Stomach (tissue), 4 donors: ENCODE data around the gene TAF1C.

Experiments used
- EP300 ChIP-seq: sonication (generic); formaldehyde crosslinking; IDR thresholded peaks from one replicate; pipeline ENCODE4 v1.6.1; 2017; ENCODE audit warnings: antibody characterized with exemption
- POLR2A ChIP-seq, 4 donors: fragments of 450-650 bp; IDR thresholded peaks; one replicate each; pipeline ENCODE4 v1.6.1; 2016; ENCODE audit warnings: antibody characterized with exemption in 4 of 4, control low read depth in 2 of 4, mild to moderate bottlenecking in 1 of 4, moderate library complexity in 1 of 4
- POLR2AphosphoS5 ChIP-seq, 3 donors: sonication (generic); formaldehyde crosslinking; IDR thresholded peaks; one replicate each; pipeline ENCODE4 v1.6.1; 2016; ENCODE audit warnings: antibody characterized with exemption in 3 of 3
- TF ChIP-seq, protein P1 (sequence below), 7 experiments: fragments of 450-650 bp in 4 of 7; fragments of 200-600 bp in 3 of 7; sonication (generic) in 3 of 7; IDR thresholded peaks; one replicate each; pipeline ENCODE4 v1.5.1; 2016 to 2019; ENCODE audit warnings: antibody characterized with exemption in 7 of 7, control low read depth in 2 of 7, mild to moderate bottlenecking in 1 of 7

- TF ChIP-seq POLR2A (IDR thresholded peaks at IDR 0.05) (no peak), POLR2AphosphoS5 (IDR thresholded peaks at IDR 0.05) (no peak), EP300 (no peak)
- TF ChIP-seq, protein P1, sequence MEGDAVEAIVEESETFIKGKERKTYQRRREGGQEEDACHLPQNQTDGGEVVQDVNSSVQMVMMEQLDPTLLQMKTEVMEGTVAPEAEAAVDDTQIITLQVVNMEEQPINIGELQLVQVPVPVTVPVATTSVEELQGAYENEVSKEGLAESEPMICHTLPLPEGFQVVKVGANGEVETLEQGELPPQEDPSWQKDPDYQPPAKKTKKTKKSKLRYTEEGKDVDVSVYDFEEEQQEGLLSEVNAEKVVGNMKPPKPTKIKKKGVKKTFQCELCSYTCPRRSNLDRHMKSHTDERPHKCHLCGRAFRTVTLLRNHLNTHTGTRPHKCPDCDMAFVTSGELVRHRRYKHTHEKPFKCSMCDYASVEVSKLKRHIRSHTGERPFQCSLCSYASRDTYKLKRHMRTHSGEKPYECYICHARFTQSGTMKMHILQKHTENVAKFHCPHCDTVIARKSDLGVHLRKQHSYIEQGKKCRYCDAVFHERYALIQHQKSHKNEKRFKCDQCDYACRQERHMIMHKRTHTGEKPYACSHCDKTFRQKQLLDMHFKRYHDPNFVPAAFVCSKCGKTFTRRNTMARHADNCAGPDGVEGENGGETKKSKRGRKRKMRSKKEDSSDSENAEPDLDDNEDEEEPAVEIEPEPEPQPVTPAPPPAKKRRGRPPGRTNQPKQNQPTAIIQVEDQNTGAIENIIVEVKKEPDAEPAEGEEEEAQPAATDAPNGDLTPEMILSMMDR (IDR thresholded peaks at IDR 0.05) = no peak
Observed at GRCh38 chr16:84159800-84160199, 27.1 kb downstream of the TAF1C start.
